HEK293 (cell line): ENCODE data around the gene SLC25A41.

Experiments used
- KLF17 ChIP-seq: fragments of 450-650 bp; formaldehyde crosslinking; IDR thresholded peaks from 2 replicates; pipeline ENCODE4 v1.5.1; 2016; ENCODE audit warnings: missing biosample characterization, missing genetic modification characterization
- KLF9 ChIP-seq: fragments of 450-650 bp; formaldehyde crosslinking; IDR thresholded peaks from 2 replicates; pipeline ENCODE4 v1.5.1; 2016; ENCODE audit warnings: missing biosample characterization, missing genetic modification characterization, low read depth
- MYNN ChIP-seq: fragments of 450-650 bp; formaldehyde crosslinking; IDR thresholded peaks from 2 replicates; pipeline ENCODE4 v1.5.1; 2016; ENCODE audit warnings: missing biosample characterization, missing genetic modification characterization, borderline replicate concordance
- PRDM2 ChIP-seq: fragments of 450-650 bp; formaldehyde crosslinking; IDR thresholded peaks from 2 replicates; pipeline ENCODE4 v1.5.1; 2016; ENCODE audit warnings: missing biosample characterization, missing genetic modification characterization, borderline replicate concordance
- SETDB1 ChIP-seq: IDR thresholded peaks from one replicate; pipeline ENCODE4 v1.6.1; 2017; ENCODE audit warnings: mild to moderate bottlenecking, low read length, moderate library complexity, mixed read lengths; ENCODE audit not compliant: insufficient read length
- TSHZ1 ChIP-seq: fragments of 450-650 bp; formaldehyde crosslinking; IDR thresholded peaks from 2 replicates; pipeline ENCODE4 v1.5.1; 2016; ENCODE audit warnings: missing biosample characterization, missing genetic modification characterization, borderline replicate concordance
- ZBTB21 ChIP-seq: fragments of 450-650 bp; formaldehyde crosslinking; IDR thresholded peaks from 2 replicates; pipeline ENCODE4 v1.5.1; 2017; ENCODE audit warnings: missing biosample characterization, missing genetic modification characterization
- ZBTB26 ChIP-seq: fragments of 450-650 bp; formaldehyde crosslinking; optimal IDR thresholded peaks from 2 replicates; pipeline ENCODE3; 2016; ENCODE audit warnings: missing biosample characterization, mild to moderate bottlenecking, missing genetic modification characterization
- ZBTB6 ChIP-seq: fragments of 450-650 bp; formaldehyde crosslinking; IDR thresholded peaks from 2 replicates; pipeline ENCODE4 v1.5.1; 2017; ENCODE audit warnings: missing biosample characterization, missing genetic modification characterization
- ZBTB7A ChIP-seq: fragments of 450-650 bp; formaldehyde crosslinking; IDR thresholded peaks from 2 replicates; pipeline ENCODE4 v1.5.1; 2016; ENCODE audit warnings: low read depth, missing biosample characterization, missing genetic modification characterization
- ZNF157 ChIP-seq: fragments of 450-650 bp; formaldehyde crosslinking; IDR thresholded peaks from 2 replicates; pipeline ENCODE4 v1.5.1; 2016; ENCODE audit warnings: missing biosample characterization, missing genetic modification characterization
- ZNF18 ChIP-seq: fragments of 450-650 bp; formaldehyde crosslinking; IDR thresholded peaks from 2 replicates; pipeline ENCODE4 v1.5.1; 2016; ENCODE audit warnings: missing biosample characterization, missing genetic modification characterization
- ZNF24 ChIP-seq: fragments of 450-650 bp; formaldehyde crosslinking; IDR thresholded peaks from 2 replicates; pipeline ENCODE4 v1.5.1; 2016; ENCODE audit warnings: missing biosample characterization, missing genetic modification characterization
- ZNF335 ChIP-seq: fragments of 450-650 bp; formaldehyde crosslinking; conservative IDR thresholded peaks from 2 replicates; pipeline ENCODE4 v1.5.1; 2016; ENCODE audit warnings: missing biosample characterization, missing genetic modification characterization
- ZNF48 ChIP-seq: fragments of 450-650 bp; formaldehyde crosslinking; IDR thresholded peaks from 2 replicates; pipeline ENCODE4 v1.5.1; 2016; ENCODE audit warnings: missing biosample characterization, missing genetic modification characterization
- ZNF488 ChIP-seq: fragments of 450-650 bp; formaldehyde crosslinking; IDR thresholded peaks from 2 replicates; pipeline ENCODE4 v1.5.1; 2016; ENCODE audit warnings: missing biosample characterization, missing genetic modification characterization
- ZNF548 ChIP-seq: fragments of 450-650 bp; formaldehyde crosslinking; IDR thresholded peaks from 2 replicates; pipeline ENCODE4 v1.5.1; 2016; ENCODE audit warnings: missing biosample characterization, missing genetic modification characterization
- ZNF558 ChIP-seq: fragments of 450-650 bp; formaldehyde crosslinking; IDR thresholded peaks from 2 replicates; pipeline ENCODE4 v1.5.1; 2016; ENCODE audit warnings: missing biosample characterization, missing genetic modification characterization
- ZNF707 ChIP-seq: fragments of 450-650 bp; formaldehyde crosslinking; IDR thresholded peaks from 2 replicates; pipeline ENCODE4 v1.5.1; 2016; ENCODE audit warnings: missing biosample characterization, missing genetic modification characterization
- ZNF843 ChIP-seq: fragments of 450-650 bp; formaldehyde crosslinking; IDR thresholded peaks from 2 replicates; pipeline ENCODE4 v1.5.1; 2016; ENCODE audit warnings: missing biosample characterization, missing genetic modification characterization
- ZSCAN23 ChIP-seq: fragments of 450-650 bp; formaldehyde crosslinking; IDR thresholded peaks from 2 replicates; pipeline ENCODE4 v1.5.1; 2016; ENCODE audit warnings: missing biosample characterization, missing genetic modification characterization

SLC25A41 gene

GRCh38 chr19:6425732-6426620 is 7.6 kb downstream of the SLC25A41 start (continued):
- TF ChIP-seq PRDM2 (tag by site-specific recombination) (no peak), KLF9 (tag by site-specific recombination) (0 out of 2 replicates have a peak, but pooled peaks have one; percentile 16), ZBTB6 (tag by site-specific recombination) (peak; percentile 52; the same call in 1 of the 2 replicates), KLF17 (tag by site-specific recombination) (no peak), ZBTB26 (tag by site-specific recombination) (no peak), ZNF335 (tag by site-specific recombination) (peak; percentile 82), ZBTB21 (0 out of 2 replicates have a peak, but pooled peaks have one; percentile 3), ZNF558 (tag by site-specific recombination) (0 out of 2 replicates have a peak, but pooled peaks have one; percentile 33), ZNF843 (no peak), TSHZ1 (tag by site-specific recombination) (no peak), ZBTB7A (tag by site-specific recombination) (peak; percentile 20; the same call in 1 of the 2 replicates), SETDB1 (peak; percentile 61), ZNF18 (tag by site-specific recombination) (peak; percentile 93), ZNF48 (no peak), ZNF157 (tag by site-specific recombination) (no peak), ZNF24 (0 out of 2 replicates have a peak, but pooled peaks have one; percentile 5), MYNN (tag by site-specific recombination) (no peak), ZNF488 (tag by site-specific recombination) (0 out of 2 replicates have a peak, but pooled peaks have one; percentile 46), ZSCAN23 (tag by site-specific recombination) (no peak), ZNF548 (tag by site-specific recombination) (0 out of 2 replicates have a peak, but pooled peaks have one; percentile 34), ZNF707 (tag by site-specific recombination) (no peak)
